ENCODE data around the gene LRBA. TPM values are rescaled to one million over a fixed set of nuclear protein-coding genes. Genes with fewer than 3 reads are reported as not detected.

LRBA gene
- total RNA-seq, 2 donors from 2014 or later: 55.5 to 77.7 TPM

GRCh38 chr4:150215601-150216000 is 799.5 kb downstream of the LRBA start:
- intact Hi-C loops (cut with DNase I): loop anchor here (10.0 kb wide), 1 partner anchor 211 kb away; no protein-coding TSS in a partner anchor
- H3K4me1 ChIP-seq: no peaks in the 10 kb centered on the region
- H3K9me3 ChIP-seq: no peaks in the 10 kb centered on the region
- no peaks in the 10 kb centered on the region for H3K36me3 ChIP-seq
- DNase-seq: no peak
- no peaks in the 10 kb centered on the region for H3K27me3 ChIP-seq
- no peak overlapping the region for H3K9ac ChIP-seq (ENCODE audit: low read depth in 2 of 2, low read length in 2 of 2)
- no peak overlapping the region for H3K27ac ChIP-seq
- no peak overlapping the region for H3K4me3 ChIP-seq
- no peak for TF ChIP-seq CTCF (IDR thresholded peaks at IDR 0.05)

Other genes with a start within 250 kb of the LRBA start
- 1,000 to 10,000 TPM; 1,345 to 1,520 TPM for gene RPS3A, start 84.3 kb upstream of the LRBA start, total RNA-seq

Measured in colonic mucosa (tissue), 4 donors.